IgD-negative memory B cell (primary cell): ENCODE data around the gene SCP2D1. TPM values are rescaled to one million over a fixed set of nuclear protein-coding genes. Genes with fewer than 3 reads are reported as not detected.

Source experiments
- polyA plus RNA-seq: library from polyadenylated mRNA; unstranded; fragments of 300-500 nt; fragmentation: Illumina TruSeq; gene quantifications from one replicate; pipeline ENCODE4 v1.2.3, GENCODE V29; 2021

The SCP2D1 gene
- polyA plus RNA-seq, 1 donor from 2014 or later = not detected

Other genes starting within 250 kb of the SCP2D1 start
- 202 TPM for gene SMIM26, start 246.4 kb upstream of the SCP2D1 start, polyA plus RNA-seq
- 51.9 TPM for gene DTD1, start 225.7 kb upstream of the SCP2D1 start, polyA plus RNA-seq